Small intestine (tissue), 7 donors: ENCODE results near the gene NSUN2. TPM values are rescaled to one million over a fixed set of nuclear protein-coding genes. Genes with fewer than 3 reads are reported as not detected.
"Not testable (repeated sequence)": the region's sequence is repeated elsewhere in the genome, so short reads cannot be mapped to it uniquely, and the experiment has no call there.

Experiments used
- DNase-seq, 2 donors: peaks; one replicate each; pipeline versions ENCODE4 v3.0.0 to v3.0.0-alpha.2; 2013
- FAIRE-seq: peaks from 2 replicates; lab custom pipeline; 2012; peaks lifted over from hg19 to GRCh38; lab: Jason Lieb, UNC
- H3K27ac ChIP-seq, 3 donors: one replicate each; pipeline ENCODE4 v1.5.1; 2013; ENCODE audit warnings: low read length in 2 of 3, mild to moderate bottlenecking in 2 of 3, control low read depth in 1 of 3, inconsistent platforms in 1 of 3, low read depth in 1 of 3, moderate library complexity in 1 of 3
- H3K27me3 ChIP-seq, 3 donors: one replicate each; pipeline ENCODE4 v1.6.1; 2013; ENCODE audit warnings: low read length in 3 of 3, inconsistent platforms in 1 of 3; ENCODE audit not compliant: control insufficient read depth in 3 of 3, insufficient read depth in 3 of 3
- H3K36me3 ChIP-seq, 3 donors: one replicate each; pipeline ENCODE4 v1.6.1; 2013; ENCODE audit warnings: low read length in 3 of 3, inconsistent platforms in 1 of 3, low read depth in 1 of 3, mild to moderate bottlenecking in 1 of 3, moderate library complexity in 1 of 3; ENCODE audit not compliant: control insufficient read depth in 3 of 3, insufficient read depth in 2 of 3
- H3K4me1 ChIP-seq, 3 donors: one replicate each; pipeline ENCODE4 v1.6.1; 2013; ENCODE audit warnings: low read length in 2 of 3, inconsistent platforms in 1 of 3, low read depth in 1 of 3, mild to moderate bottlenecking in 1 of 3, moderate library complexity in 1 of 3; ENCODE audit not compliant: control insufficient read depth in 3 of 3, insufficient read depth in 2 of 3
- H3K4me3 ChIP-seq, 3 donors: one replicate each; pipeline ENCODE4 v1.5.1; 2013; ENCODE audit warnings: low read length in 3 of 3, control low read depth in 1 of 3, inconsistent platforms in 1 of 3, low read depth in 1 of 3, mild to moderate bottlenecking in 1 of 3, moderate library complexity in 1 of 3
- H3K9me3 ChIP-seq, 2 donors: one replicate each; pipeline ENCODE4 v1.6.1; 2013; ENCODE audit warnings: low read depth in 1 of 2, low read length in 1 of 2; ENCODE audit not compliant: control insufficient read depth in 2 of 2, insufficient read depth in 1 of 2
- WGBS, 3 donors: extraction: QIAGEN DNeasy Blood & Tissue Kit; methylation state at CpG; one replicate each; pipeline ENCODE4 v1.1.7; 2013; 5-methylcytosine and 5-hydroxymethylcytosine counted together
- polyA plus RNA-seq, 4 donors: library from polyadenylated mRNA; stranded (reverse) in 3 of 4; unstranded in 1 of 4; fragments of 200-250 nt in 3 of 4; fragments of 120-200 nt in 1 of 4; gene quantifications; one replicate each; pipeline versions ENCODE4 v1.2.1 to v1.2.3, GENCODE V29; 2013
- donor health status: healthy with polysubstance abuse.
- donor health status: control.
- donor health status: control.
- donor health status: Bipolar disorder and iron deficiency.
- donor health status: healthy.

The NSUN2 gene
- polyA plus RNA-seq, 4 donors, result 36.5 to 74.8 (median 43.8) TPM

DNA sequence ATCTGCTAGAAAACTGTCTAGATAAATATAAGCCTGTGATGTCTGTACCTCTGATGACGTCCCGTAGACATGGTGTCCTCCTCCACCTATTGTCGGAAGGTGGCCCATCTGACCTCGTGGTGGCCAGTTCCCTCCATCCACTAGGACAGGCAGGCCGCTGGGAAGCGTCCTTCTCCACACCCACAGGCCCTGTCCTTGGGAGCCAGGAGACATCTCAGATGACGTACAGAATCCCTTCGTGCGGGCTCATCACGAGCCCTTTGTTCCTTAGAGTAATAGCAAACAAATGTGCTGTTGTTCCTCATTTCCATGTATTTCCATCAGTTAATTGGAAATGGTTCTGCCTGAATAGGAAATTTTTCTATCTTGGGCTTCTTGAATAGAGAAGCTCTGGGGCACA lies 42.0 kb upstream of the NSUN2 start:
- no peak overlapping the region for H3K4me3 ChIP-seq
- no peak for FAIRE-seq
- DNase-seq, result no peak
- no peak overlapping the region for H3K27ac ChIP-seq
- no peaks in the 10 kb centered on the region for H3K9me3 ChIP-seq
- H3K27me3 ChIP-seq, result no peaks in the 10 kb centered on the region
- H3K4me1 ChIP-seq, result no peaks in the 10 kb centered on the region
- 95 to 97% (median 97%) methylated on average over 10 of the region's 10 CpGs for WGBS, 3 donors
- H3K36me3 ChIP-seq, result peaks cover 0 to 4% (median 3%) of the 10 kb centered on the region in 3 donors

DNA sequence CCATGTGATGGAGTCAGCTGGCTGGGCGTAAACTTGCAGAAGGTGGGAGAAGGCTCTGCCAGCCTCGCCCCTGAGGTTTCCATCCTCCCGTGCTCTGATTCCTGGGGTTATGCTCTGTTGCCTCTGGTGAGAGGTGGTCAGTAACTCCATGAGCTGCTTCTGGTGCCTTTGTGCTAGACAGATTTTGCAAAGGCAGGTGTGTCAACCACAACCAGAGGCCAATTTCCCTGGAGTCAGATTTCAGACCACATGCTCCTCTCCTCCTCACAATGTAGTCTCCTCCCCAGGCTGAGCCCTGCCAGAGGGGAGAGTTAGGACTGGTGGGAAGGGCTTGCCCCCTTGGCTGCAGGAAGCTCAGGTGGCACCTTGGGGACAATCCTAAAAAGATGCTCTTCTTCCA lies 41.6 kb upstream of the NSUN2 start:
- Histone ChIP-seq H3K4me1 (no peaks in the 10 kb centered on the region), H3K36me3 (peaks cover 0 to 5% (median 4%) of the 10 kb centered on the region in 3 donors), H3K27me3 (no peaks in the 10 kb centered on the region), H3K27ac (no peak overlapping the region), H3K9me3 (no peaks in the 10 kb centered on the region), H3K4me3 (no peak overlapping the region)
- FAIRE-seq, result no peak
- 95 to 98% (median 96%) methylated on average over 3 of the region's 3 CpGs for WGBS, 3 donors
- DNase-seq, result no peak

DNA sequence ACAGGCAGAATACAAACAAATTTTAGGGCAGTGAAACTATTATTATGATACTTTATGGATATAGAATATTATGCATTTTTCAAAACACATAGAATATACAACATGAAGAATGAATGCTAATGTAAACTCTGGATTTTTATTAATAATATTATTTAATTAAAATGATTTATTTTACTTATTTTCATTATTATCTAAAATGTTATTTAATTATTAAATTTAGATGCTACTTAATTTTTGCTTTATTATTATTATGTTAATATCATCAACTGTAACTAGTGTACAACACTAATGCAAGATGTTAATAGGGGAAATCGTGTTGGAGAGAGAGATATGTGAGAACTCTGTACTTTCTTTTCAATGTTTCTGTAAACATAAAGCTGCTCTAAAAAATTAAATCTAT lies 41.1 kb upstream of the NSUN2 start:
- Histone ChIP-seq H3K36me3 (peaks cover 0 to 5% (median 4%) of the 10 kb centered on the region in 3 donors), H3K27me3 (no peaks in the 10 kb centered on the region), H3K4me1 (no peaks in the 10 kb centered on the region), H3K27ac (no peak overlapping the region), H3K9me3 (no peaks in the 10 kb centered on the region), H3K4me3 (no peak overlapping the region)
- 78 to 94% (median 93%) methylated on average over 1 of the region's 1 CpG for WGBS, 3 donors
- FAIRE-seq (no peak), DNase-seq (no peak)

DNA sequence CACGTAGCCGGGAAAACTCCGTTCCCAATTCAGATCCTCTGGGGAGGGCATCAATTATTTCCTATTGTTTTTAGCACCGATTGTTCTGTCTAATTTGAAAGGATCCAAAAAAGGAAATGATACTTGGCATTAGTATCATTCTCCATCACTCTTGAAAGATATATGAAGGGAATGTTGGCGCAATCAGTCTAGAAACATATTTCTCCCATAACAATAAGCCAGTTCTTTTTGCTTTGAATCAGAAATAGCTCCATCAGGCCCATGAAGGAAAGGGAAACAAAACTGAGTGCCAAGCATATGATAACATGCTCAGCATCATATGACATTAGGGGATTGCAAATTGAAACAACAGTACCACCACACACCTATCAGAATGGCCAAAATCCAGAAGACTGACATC lies 40.2 kb upstream of the NSUN2 start:
- H3K27me3 ChIP-seq, result no peaks in the 10 kb centered on the region
- no peak for DNase-seq

DNA sequence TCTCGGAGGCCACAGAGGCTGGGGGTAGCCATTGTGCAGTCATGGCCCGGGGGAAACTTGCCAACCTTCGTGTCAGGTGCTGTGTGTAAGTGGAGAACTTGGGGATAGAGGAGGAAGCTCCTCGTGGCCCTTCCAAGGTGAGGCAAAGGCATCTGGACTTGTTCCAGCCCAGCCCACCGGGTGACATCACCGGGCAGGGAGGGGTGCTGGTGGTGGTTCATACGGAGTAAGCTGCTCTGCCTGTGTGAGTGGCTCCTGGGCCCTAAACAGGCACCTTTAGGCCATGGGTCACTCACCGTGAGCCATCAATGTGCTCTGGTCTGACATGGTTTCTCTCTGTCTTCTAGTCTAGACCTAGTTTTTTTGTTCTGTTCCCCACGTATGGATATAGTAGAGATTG lies 35.9 kb upstream of the NSUN2 start:
- not testable (repeated sequence) for DNase-seq, H3K4me3 ChIP-seq, H3K27ac ChIP-seq, FAIRE-seq, H3K27me3 ChIP-seq, H3K9me3 ChIP-seq, H3K4me1 ChIP-seq
- WGBS, 3 donors, result 84 to 89% (median 88%) methylated on average over 9 of the region's 9 CpGs
- peaks cover 0 to 11% (median 9%) of the 10 kb centered on the region in 3 donors for H3K36me3 ChIP-seq

More for the DNA sequence above, 40.2 kb upstream of the NSUN2 start:
- 86 to 94% (median 89%) methylated on average over 5 of the region's 5 CpGs for WGBS, 3 donors
- Histone ChIP-seq H3K4me3 (no peak overlapping the region), H3K4me1 (no peaks in the 10 kb centered on the region), H3K27ac (no peak overlapping the region), H3K36me3 (peaks cover 0 to 6% (median 5%) of the 10 kb centered on the region in 3 donors), H3K9me3 (no peaks in the 10 kb centered on the region)
- FAIRE-seq, result no peak

DNA sequence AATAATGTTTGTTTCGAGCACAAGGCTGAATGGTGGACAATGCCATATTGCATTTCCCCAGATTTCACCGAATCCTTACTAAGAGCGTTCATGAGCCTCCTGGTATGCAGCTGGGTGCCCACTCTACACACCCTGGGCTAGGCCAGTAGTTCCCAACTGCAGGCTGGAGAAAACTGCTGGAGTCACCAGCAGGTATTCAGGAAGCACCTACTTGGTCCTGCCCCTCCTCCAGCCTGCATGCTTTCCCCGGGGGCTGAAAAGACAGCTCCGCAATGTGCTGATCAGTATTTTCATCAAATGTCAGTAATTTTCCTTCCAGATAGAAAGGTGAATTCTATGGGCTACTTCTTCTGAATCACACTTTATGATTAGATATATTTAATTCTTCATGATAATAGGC lies 34.8 kb upstream of the NSUN2 start:
- no peak overlapping the region for H3K4me3 ChIP-seq
- no peak for FAIRE-seq
- no peaks in the 10 kb centered on the region for H3K4me1 ChIP-seq
- no peak for DNase-seq
- no peaks in the 10 kb centered on the region for H3K27me3 ChIP-seq
- no peak overlapping the region for H3K27ac ChIP-seq
- H3K36me3 ChIP-seq, result peaks cover 0 to 11% (median 9%) of the 10 kb centered on the region in 3 donors
- 95 to 97% (median 95%) methylated on average over 5 of the region's 5 CpGs for WGBS, 3 donors
- no peaks in the 10 kb centered on the region for H3K9me3 ChIP-seq

DNA sequence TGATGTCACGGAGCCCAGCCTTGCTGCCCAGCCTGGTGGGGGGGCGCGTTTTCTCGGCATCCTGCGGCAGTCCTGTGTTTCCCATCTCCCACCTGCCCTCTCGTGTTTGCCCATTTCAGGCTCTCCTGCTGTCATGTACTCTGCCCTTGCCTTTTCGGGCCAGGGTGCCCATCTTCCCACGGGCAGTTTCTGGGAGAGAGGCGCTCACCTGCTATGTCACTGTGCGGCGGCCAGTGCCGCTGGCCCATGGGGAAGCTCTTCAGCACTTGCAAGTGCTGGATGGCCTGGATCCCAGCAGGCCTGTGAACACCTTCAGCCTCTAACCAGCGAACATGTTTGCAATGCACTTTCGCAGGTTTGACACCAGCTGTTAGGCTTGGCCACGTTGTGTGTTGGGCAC lies 33.9 kb upstream of the NSUN2 start:
- H3K4me3 ChIP-seq, result no peak overlapping the region
- no peak overlapping the region for H3K27ac ChIP-seq
- H3K4me1 ChIP-seq, result no peaks in the 10 kb centered on the region
- peaks cover 0 to 11% (median 9%) of the 10 kb centered on the region in 3 donors for H3K36me3 ChIP-seq
- 90 to 96% (median 92%) methylated on average over 15 of the region's 15 CpGs for WGBS, 3 donors
- DNase-seq, result no peak
- no peak for FAIRE-seq
- no peaks in the 10 kb centered on the region for H3K9me3 ChIP-seq
- H3K27me3 ChIP-seq, result no peaks in the 10 kb centered on the region

DNA sequence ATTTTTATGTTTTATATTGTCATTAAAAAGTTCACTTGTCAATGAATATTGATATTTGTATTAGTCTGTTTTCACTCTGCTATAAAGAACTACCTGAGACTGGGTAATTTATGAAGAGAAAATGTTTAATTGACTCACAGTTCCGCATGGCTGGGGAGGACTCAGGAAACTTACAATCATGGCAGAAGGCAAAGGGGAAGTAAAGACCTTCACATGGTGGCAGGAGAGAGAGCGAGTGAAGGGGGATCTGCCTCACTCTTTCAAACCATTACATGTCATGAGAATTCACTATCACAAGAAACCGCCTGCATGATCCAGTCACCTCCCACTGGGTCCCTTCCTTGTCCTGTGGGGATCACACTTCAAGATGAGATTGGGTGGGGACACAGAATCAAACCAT lies 27.8 kb upstream of the NSUN2 start:
- peak in 1 of 2 donors; percentile 12 for DNase-seq
- no peak for FAIRE-seq
- Histone ChIP-seq H3K4me3 (no peak overlapping the region), H3K4me1 (peaks cover 0 to 2% (median 0%) of the 10 kb centered on the region in 3 donors), H3K36me3 (peaks cover 4 to 17% (median 14%) of the 10 kb centered on the region in 3 donors), H3K27me3 (no peaks in the 10 kb centered on the region), H3K27ac (peak overlapping the region in 2 of 3 donors; percentile 26 to 72), H3K9me3 (peaks cover 0 to 11% of the 10 kb centered on the region in 2 donors)
- WGBS, 3 donors, result 86 to 95% (median 86%) methylated on average over 3 of the region's 3 CpGs
